ENCODE data around the gene ARHGEF11.
A peak's percentile ranks its signal among the peaks of the same experiment; 100 is the strongest.

ARHGEF11 gene

DNA sequence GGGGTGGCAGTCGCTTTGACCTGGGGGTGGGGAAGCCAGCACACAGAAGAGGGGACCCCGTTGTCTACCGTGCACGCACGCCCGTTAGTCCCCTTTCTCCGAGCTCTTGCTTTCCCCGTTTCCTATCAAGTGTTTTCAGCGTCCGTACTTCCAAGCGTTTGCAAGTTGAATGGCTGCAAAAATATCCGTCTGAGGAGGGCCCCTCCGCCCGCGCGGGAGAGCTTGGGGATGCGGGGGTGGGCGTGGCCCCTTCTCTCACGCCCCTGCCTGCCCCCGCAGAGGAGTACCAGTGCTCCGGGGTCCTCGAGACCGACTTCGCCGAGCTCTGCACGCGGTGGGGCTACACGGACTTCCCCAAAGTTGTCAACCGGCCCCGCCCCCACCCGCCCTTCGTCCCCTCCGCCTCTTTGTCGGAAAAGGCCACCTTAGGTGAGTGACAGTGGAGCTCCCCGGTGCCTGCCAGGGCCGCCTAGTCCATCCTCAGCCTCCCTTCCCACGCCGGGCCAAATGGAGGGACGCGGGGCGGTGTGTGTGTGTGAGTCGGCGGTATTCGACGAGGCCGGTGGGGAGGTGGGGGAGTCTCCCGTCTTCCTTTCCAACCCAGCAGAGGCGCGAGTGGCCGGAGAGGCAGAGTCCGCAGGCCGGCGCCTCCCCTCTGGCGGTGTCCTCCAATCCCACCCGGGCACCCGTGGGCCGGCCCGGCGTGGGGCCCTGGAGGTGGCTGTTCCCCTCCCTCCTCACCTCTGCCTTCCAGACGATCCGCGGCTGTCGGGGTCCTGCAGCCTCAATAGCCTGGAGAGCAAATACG, 121.7 kb downstream of the ARHGEF11 start:
- no peak for DNase-seq (ENCODE audit: low spot score)
- in situ Hi-C loops (cut with MboI; ENCODE audit: low pct_unique_long_range_greater_than_20kb, low sequenced_read_pairs, unreplicated experiment), result no loop called here
- TF ChIP-seq, protein P1, sequence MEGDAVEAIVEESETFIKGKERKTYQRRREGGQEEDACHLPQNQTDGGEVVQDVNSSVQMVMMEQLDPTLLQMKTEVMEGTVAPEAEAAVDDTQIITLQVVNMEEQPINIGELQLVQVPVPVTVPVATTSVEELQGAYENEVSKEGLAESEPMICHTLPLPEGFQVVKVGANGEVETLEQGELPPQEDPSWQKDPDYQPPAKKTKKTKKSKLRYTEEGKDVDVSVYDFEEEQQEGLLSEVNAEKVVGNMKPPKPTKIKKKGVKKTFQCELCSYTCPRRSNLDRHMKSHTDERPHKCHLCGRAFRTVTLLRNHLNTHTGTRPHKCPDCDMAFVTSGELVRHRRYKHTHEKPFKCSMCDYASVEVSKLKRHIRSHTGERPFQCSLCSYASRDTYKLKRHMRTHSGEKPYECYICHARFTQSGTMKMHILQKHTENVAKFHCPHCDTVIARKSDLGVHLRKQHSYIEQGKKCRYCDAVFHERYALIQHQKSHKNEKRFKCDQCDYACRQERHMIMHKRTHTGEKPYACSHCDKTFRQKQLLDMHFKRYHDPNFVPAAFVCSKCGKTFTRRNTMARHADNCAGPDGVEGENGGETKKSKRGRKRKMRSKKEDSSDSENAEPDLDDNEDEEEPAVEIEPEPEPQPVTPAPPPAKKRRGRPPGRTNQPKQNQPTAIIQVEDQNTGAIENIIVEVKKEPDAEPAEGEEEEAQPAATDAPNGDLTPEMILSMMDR (IDR thresholded peaks at IDR 0.05; ENCODE audit: extremely low read depth, insufficient read depth, missing control alignments), result no peak

DNA sequence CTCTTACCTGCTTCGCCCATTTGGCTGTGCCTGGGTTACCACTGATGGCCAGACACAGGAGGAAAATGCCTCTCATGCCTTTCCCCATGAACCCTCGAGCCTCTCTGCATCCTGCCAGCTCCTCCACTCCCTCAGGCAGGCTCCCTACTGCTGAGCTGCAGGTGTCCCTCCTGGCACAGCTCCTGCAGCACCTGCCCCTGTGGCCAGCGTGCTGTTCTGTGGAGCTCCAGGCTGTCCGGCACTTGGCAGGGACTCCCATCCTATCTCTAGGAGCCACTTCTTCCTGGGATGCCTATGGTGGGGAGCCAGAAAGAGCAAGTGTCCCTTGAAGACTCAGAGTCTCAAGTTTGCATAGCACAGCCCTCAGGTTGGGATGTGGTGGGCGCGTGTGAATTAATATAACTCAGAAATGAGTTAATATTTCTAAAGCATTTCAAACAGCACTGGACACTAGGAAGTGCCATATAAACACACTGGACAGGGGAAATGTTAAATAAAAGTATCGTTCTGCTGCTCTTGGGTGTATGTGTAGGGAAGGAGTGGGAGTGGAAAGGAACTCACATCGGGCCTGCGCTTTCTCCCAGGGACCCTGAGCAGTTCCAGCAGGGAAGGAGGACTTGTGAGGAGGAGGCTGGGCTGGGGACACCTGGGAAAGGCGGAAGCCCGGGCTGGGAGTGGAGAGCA, 122.4 kb downstream of the ARHGEF11 start:
- DNase-seq (ENCODE audit: low spot score), result no peak
- TF ChIP-seq, protein P1 (IDR thresholded peaks at IDR 0.05; ENCODE audit: extremely low read depth, insufficient read depth, missing control alignments), result no peak
- in situ Hi-C loops (cut with MboI; ENCODE audit: low pct_unique_long_range_greater_than_20kb, low sequenced_read_pairs, unreplicated experiment), result no loop called here

DNA sequence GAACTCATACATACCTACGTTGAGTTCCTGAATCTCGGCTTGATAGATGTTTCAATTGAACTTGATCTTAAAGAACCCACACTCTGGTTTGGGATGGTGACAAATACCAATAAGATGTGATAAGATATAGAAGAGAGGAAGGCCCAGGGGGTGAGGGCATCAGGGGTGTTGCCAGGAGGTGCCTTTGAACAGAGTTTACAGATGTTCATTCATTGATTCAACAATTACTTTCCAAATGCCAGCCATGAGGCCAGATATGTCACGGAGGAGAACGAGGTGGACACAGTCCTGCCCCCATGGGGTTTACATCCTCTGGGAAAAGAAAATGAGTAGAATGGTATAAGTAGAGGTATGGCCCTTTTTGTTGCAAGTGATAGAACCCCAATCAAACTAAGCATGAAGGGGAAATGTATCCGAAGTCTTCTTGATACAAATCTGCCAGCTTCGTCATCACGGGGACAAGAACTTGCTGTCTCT, 124.5 kb downstream of the ARHGEF11 start:
- TF ChIP-seq, protein P1 (IDR thresholded peaks at IDR 0.05; ENCODE audit: extremely low read depth, insufficient read depth, missing control alignments), result no peak
- DNase-seq (ENCODE audit: low spot score), result no peak
- in situ Hi-C loops (cut with MboI; ENCODE audit: low pct_unique_long_range_greater_than_20kb, low sequenced_read_pairs, unreplicated experiment), result no loop called here

DNA sequence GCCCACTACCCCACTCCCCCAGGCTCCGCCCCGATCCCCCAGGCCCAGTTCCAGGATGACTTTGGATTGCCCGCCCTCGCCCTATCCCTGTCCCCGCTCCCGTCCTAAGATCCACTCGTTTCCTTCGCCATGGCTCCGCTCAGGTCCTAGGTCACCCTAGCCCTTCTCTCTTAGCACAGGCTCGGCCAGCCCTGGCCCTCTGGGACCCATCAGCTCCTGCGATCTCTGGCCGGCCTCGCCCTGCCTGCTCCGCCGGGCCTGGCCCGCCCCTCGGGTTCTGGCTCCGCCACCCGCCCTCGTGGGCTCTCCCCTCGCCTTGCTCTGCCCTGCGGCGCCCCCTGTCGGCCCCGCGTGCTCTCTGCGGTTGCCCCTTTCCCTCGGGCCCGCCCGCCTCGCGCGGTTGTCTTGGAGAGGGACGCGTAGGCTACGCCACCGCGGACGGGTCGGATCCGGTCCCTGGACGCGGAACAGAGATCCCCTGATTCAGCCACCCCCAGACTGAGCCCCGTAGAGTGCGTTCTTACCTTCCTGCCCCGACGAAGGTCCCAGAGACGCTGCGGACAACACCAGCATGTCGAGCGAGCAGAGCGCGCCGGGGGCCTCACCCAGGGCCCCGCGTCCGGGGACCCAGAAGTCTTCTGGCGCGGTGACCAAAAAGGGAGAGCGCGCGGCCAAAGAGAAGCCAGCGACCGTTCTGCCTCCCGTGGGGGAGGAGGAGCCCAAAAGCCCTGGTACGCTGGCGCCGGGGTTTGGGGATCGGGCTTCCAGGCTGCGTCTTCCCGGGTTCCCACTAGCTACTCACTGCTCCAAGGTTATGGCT, 125.1 kb downstream of the ARHGEF11 start, which contains the start of gene LRRC71:
Gene LRRC71 (plus strand): TSS at position 400 of the 820 bp plus-strand sequence. CDS start 172 bp downstream, at position 572.
- TF ChIP-seq, protein P1 (IDR thresholded peaks at IDR 0.05; ENCODE audit: extremely low read depth, insufficient read depth, missing control alignments), result peak; percentile 57
- DNase-seq (ENCODE audit: low spot score), result peak; percentile 81
- in situ Hi-C loops (cut with MboI; ENCODE audit: low pct_unique_long_range_greater_than_20kb, low sequenced_read_pairs, unreplicated experiment), result no loop called here

DNA sequence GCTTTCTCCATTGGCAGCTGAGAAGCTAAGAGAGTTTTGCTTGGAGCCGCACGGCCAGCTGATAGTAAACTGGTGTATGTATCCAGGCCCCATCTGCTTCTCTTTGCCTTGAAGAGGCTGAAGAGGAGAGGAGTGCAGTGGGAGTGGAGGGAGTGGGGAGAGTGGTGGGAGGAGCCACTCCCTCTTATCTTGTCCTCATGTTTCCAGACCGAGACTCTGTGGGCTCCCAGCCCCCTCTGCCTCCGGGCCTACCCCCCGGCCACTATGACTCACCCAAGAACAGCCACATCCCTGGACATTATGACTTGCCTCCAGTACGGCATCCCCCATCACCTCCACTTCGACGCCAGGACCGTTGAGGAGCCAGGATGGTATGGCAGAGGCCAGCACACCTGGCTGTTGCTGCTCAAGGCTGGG, 131.1 kb downstream of the ARHGEF11 start:
- TF ChIP-seq, protein P1 (IDR thresholded peaks at IDR 0.05; ENCODE audit: extremely low read depth, insufficient read depth, missing control alignments), result no peak
- DNase-seq (ENCODE audit: low spot score), result no peak
- in situ Hi-C loops (cut with MboI; ENCODE audit: low pct_unique_long_range_greater_than_20kb, low sequenced_read_pairs, unreplicated experiment), result no loop called here

DNA sequence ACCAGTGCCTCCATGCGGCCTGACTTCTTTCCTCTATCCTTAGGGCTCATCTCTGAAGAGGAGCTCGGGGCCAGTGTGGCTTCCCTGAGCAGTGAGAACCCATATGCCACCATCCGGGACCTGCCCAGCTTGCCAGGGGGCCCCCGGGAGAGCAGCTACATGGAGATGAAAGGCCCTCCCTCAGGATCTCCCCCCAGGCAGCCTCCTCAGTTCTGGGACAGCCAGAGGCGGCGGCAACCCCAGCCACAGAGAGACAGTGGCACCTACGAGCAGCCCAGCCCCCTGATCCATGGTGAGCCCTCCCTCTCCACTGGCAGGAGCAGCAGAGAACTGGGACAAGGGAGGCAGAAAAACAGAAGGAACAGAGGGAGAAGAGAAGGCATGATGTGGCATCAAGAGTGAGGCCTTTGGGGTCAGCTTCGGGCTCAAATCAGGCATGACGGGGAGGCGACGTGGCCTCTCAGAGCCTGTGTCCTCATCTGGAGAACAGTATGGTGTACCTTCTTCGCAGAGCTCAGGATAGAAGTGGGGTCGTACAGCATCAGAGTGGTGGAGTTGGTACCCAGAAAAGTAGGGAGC, 131.6 kb downstream of the ARHGEF11 start:
- no peak for DNase-seq (ENCODE audit: low spot score)
- TF ChIP-seq, protein P1 (IDR thresholded peaks at IDR 0.05; ENCODE audit: extremely low read depth, insufficient read depth, missing control alignments), result no peak
- in situ Hi-C loops (cut with MboI; ENCODE audit: low pct_unique_long_range_greater_than_20kb, low sequenced_read_pairs, unreplicated experiment), result no loop called here
